T follicular helper cell (primary cell): Measurements from ENCODE around the gene MCUB.
A peak's percentile ranks its signal among the peaks of the same experiment; 100 is the strongest.
"Not testable (repeated sequence)": the region's sequence is repeated elsewhere in the genome, so short reads cannot be mapped to it uniquely, and the experiment has no call there.

Source experiments
- DNase-seq: peaks from one replicate; pipeline ENCODE4 v3.0.0-alpha.2; 2020; ENCODE audit warnings: low read depth
- total RNA-seq, 2 experiments: gene quantifications; one replicate each; lab custom pipeline; 2026; lab: John Stamatoyannopoulos, UW

MCUB gene, protein sequence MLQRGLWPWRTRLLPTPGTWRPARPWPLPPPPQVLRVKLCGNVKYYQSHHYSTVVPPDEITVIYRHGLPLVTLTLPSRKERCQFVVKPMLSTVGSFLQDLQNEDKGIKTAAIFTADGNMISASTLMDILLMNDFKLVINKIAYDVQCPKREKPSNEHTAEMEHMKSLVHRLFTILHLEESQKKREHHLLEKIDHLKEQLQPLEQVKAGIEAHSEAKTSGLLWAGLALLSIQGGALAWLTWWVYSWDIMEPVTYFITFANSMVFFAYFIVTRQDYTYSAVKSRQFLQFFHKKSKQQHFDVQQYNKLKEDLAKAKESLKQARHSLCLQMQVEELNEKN
- 65.2 to 121 reads per million in 2 experiments for total RNA-seq

DNA sequence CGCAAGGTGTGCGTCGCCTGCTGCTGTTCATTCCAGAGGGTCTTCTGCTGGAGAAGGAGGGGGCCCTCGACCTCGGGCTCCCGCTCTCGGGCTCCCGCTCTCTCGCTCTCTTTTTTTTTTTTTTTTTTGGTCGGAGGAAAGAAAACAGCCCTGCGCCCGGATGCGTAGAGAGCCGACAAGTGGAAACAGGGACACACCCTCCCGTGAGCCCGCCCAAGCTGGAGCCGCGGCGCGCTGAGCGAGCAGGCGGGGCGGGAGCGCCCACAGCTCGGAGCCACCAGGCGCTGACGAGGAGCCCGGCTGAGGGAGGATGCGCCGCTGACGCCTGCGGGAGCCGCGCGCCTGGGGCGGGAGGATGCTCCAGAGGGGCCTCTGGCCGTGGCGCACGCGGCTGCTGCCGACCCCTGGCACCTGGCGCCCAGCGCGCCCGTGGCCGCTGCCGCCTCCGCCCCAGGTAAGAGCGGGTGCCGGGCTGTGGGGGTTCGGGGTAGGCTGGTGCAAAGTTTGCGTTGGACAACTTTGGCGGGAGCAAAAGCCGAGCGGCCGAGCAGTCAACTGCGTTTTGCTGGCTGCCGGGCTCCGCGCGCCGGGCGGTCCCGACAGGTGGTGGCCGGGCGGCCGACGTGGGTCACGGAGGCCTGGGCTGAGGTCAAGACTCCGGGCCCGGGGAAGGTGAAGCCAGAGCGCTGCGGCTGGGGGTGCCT lies at the start of gene MCUB:
Gene MCUB, plus strand, starts transcription at position 264 of the 704 bp plus-strand sequence. Its CDS starts 92 bp downstream, at position 356.
- DNase-seq, result peak; percentile 90

- no peak for DNase-seq
Observed at GRCh38 chr4:109510687-109511086, 49.4 kb upstream of the MCUB start.

DNA sequence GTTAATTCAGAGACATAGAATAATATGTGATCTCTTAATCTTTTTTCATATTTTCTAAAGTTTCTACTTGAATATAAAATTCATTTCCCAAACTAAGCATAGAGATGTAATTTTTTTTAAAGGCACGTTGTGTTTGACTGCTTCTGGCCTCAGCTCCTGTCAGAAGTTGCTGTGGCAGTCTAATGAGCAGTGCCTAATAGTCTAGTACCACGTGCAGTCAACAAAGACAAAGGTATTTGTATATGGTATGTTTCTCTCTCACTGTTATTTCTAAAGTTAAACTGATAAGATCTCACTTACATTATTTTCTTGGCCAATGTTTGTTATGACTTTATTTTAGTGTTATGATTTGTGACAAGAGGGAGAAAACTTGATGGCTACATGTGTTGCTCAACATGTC lies 48.6 kb upstream of the MCUB start:
- DNase-seq, result no peak

GRCh38 chr4:109513368-109513767 lies 46.7 kb upstream of the MCUB start:
- DNase-seq, result not testable (repeated sequence)

DNA sequence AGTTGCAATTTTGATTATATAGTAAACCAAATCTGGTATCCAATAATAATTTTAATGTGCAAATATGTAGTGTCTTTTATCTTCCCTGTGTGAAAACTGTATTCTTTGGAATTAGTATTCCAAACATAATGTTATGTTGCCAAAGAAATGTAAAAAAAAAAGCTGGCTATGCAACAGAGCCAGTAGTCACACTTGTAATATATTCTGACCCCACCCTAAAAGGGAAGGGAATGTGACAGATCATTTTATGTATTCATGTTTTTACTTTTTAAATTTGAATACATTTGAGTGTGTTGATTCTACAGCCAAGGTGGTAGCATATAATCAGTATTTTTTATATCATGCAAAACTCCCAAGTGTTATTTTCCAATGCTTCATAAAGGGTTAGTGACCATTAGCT lies 27.9 kb upstream of the MCUB start:
- DNase-seq, result no peak

DNA sequence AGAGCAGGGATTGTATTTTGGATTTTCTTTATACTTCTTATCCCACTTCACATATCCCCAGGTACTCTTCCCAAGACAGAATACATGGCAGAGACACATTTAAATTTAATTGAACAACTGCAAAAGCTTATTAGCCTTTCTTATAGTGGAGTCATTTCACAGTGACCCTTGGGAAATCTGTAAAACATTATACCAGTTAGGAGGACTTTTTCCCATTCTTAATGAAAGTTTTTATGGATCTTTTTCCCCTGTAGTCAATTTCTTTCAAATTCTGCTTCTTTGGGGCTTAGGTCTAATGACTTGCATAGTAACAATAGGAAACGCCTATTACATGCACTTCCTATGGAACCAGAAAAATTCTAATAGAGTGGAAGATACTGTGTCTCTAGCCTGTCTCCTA lies 14.6 kb upstream of the MCUB start:
- DNase-seq, result no peak

DNA sequence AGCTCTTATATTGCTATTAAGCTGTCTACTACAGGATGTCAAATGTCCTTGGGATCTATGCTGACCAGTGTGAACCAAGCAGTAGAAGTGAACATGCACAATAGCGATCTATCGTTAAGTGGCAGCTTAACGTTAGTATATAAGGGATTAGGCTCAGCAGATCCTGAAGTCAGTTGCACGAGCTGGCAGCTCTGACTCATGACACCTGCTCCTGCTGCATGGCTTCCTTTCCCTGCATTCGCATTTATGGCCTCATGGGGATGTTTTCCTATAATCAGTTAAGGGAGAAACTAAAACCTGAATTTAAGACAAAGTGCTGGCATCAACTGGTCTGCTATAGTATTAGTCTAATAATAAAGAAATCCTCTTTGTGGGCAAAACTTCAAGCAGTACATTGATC lies 12.7 kb upstream of the MCUB start:
- DNase-seq, result no peak

DNA sequence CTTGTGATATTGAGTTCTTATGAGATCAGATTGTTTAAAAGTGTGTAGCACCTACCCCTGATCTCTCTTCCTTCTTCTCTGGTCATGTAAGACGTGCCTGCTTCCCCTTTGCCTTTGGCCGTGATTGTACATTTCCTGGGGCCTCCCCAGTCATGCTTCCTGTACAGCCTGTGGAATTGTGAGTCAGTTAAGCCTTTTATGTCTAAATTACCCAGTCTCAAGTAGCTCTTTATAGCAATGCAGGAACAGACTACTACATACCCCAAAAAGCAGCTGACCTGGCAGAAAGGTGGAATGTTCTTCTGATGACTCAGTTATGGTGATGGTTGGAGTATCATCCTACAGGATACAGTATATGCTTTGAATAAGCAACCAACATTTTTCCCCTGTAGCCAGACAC lies 11.4 kb upstream of the MCUB start:
- no peak for DNase-seq

DNA sequence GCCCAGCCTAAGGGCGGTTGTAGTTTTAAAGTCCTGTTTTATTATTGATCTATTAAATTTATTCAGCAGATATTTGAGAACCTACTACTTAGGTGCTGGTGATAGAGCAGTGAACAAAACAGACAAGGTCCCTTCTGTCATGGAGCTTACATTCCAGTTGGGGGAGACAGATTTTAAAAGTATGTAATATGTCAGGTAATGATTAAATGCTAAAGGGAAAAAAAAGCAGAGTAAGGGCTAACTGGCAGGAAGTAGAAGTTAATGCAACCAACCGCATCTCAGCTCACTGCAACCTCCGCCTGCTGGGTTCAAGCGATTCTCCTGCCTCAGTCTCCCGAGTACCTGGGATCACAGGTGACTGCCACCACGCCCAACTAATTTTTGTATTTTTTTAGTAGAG lies 7.8 kb upstream of the MCUB start:
- no peak for DNase-seq

DNA sequence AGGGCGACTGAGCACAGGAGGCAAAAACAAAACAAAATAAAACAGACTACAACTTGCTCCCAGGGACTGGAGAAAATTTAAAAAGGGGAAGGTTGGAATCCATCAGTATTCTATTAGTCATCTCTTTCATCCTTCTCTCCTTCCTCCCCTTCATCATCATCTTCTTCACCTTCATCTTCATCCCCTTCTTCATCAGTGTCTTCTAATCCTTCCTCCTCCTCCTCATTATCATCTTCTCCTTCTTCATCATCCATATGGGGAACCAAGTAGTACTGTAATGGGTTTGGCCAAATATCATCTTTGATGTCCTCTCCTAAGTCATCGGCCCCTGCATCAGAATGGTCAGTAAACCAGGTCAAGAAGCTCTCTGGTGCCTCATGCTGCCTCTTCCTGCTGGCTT lies 6.9 kb upstream of the MCUB start:
- DNase-seq, result no peak

DNA sequence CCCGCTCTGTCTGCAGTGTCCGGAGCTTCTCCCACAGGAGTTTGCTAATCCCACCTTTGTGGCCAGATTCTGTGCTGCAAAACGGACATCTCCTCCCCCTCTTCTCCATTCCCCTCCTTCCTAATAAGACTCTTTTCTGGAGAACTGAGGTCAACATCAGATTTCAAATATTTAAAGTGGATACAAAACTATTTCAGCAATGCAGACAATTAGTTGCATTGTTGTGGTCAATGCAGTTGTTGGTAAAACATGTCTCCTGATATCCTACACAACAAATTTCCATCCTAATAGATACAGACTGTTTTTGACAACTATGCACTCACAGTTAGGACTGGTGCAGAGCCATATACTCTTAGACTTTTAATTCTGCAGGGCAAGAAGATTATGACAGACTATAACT lies 5.1 kb upstream of the MCUB start:
- no peak for DNase-seq

- DNase-seq, result no peak
Observed at GRCh38 chr4:109557433-109557832, 2.6 kb upstream of the MCUB start.

DNA sequence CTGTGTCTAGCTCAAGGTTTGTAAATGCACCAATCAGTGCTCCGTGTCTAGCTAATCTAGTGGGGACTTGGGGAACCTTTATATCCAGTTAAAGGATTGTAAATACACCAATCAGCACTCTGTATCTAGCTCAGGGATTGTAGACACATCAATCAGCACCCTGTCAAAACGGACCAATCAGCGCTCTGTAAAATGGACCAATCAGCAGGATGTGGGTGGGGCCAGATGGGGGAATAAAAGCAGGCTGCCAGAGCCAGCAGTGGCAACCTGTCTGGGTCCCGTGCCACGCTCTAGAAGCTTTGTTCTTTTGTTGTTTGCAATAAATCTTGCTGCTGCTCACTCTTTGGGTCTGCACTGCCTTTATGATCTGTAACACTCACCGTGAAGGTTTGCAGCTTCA lies 2.0 kb upstream of the MCUB start:
- not testable (repeated sequence) for DNase-seq

DNA sequence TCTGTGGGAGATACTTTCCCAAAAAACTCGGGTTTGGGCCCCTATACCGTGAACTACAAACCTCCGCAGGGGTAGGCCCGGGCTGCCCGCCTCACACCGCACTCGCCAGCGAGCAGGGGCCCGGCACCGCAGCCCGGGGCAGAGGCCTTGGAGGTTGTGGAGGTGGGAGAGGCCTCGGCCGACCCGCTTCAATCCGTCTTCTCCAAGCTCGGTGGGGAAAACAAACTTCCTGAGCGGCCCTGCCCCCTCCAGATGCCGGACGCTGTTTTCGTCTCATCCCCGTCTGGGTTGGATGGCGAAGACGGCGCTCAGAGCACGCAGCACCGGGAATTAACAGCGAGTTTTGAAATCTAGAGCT lies 442 bp upstream of the MCUB start:
- no peak for DNase-seq

- DNase-seq, result peak; percentile 50
Observed at GRCh38 chr4:109560687-109561461, 828 bp downstream of the MCUB start.

DNA sequence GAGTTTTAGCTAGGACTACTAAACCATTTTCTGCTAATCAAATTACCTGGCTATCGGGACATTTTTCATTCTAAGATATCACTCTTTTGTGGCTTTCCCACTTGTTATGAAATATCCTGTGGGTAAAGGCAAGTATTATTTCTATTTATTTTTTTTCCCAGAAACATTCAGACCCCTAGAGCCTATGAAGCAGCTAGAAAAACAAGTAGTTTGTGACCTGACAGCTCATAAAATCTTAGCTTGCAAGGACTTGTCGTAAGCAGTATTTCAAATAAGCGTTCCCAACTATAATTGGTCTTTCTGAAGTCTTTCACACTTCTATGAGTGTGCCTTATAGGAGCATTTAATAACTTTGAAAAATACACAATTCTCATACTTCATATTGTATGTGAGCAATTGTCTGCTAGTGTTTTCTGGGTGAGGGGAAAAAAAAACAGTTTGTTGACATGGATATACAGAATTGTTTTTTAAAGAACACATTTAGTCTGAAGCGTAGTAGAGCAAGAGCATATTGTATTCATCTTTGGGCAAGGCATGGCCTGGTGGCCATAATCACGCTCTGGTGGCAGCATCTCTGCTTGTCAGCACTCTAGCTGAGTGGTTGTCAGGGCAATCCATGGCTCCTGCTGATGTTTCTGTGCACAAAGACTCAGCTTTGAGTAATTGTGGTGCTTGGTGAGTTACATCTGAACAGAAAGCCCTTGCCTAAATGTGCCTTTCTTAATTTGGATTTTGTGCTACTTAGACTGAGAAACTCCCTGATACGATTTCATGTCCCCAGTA lies 2.6 kb downstream of the MCUB start:
- no peak for DNase-seq

DNA sequence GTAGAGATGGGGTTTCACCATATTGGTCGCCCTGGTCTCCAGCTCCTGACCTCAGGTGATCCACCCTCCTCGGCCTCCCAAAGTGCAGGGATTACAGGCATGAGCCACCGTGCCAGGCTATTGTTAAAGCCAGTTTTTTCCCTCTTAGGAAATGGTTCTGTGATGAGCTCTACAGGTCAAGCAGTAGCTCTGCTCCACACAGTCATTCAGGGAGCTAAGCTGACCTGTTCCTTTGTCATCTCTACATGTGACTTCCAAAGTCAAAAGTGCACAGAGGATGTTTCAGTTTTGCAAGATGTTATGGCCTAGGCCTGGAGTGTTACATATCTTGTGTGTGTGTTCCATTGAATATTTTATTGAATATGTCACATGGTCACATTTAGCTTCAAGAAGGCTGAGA lies 11.4 kb downstream of the MCUB start:
- no peak for DNase-seq

DNA sequence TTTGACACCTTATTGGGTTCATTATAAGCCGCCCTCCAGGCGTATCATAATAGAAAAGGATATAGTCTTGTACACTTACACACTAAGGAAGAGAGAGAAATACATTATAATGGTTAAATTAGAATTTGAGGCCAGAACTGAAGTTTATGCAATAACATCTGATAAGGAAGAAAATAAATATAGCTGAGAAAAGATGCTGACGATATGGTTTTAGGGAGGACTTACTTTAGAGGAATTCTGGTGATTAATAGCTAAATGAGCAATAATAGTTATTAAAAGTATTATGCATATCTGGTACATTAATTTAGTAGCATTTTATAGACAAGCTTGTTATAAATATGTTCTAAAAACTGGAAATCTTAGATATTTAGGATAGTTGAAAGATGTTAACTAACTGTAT lies 12.1 kb downstream of the MCUB start:
- no peak for DNase-seq

DNA sequence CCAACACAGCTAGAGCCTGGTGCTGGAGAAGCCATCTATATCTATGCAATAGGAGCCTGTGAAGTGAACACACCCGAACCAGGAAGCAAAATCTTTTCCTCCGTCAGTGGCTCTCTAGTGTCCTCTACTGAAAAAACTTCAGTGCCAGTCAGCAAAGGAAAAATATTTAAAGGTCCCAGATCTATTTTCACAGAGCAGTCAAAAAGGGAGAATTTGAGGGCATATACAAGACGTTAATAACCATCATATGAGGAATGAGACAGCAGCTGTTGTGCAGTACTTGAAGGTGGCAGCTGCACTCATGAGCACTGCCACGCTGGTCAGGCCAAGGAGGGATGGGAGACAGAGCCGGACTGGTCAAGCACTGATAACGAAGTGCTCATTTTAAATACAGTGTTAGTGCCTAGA lies 14.4 kb downstream of the MCUB start:
- no peak for DNase-seq

DNA sequence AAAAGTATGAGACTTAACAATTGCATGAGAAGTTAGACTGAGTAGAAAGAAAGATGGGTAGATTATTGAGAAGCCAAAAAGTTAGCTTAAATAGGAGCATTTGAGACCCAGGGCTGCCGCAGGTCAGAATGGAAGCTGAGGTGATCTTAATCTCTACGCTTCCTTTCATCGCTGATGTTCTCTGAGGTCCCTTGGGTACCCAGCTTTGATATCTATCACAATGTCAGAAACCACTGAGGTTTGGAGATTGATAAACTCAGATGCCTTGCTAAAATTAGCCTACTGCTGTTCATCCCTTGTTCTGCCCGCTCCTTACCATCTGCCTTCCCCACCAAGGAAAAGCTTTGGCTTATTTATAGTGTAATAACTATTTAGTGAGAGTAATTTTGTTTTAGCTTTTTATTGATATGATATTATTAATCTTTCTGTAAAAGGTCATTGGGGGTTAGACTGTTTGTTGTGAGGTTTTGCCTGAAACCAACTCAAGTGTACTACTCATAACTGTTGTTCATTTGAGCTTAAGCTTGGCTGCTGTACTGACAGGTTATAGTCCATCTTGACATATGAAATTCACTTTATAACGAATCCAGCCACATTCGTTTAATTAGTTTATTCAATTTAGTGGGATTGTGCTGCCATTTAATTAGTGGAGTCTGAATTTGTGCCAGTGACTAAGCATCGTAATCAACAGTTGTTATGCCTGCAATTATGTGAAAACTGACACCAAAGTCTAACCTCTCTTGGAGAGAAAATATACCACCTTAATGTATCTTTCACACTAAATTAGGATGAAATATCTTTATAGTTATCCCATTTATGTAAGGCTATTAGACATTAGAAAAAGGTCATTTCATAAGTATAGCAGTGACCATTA lies 15.1 kb downstream of the MCUB start:
- DNase-seq, result no peak

- no peak for DNase-seq
Observed at GRCh38 chr4:109576462-109576861, 16.4 kb downstream of the MCUB start.
